Mesenchymal stem cell (in vitro differentiated cells and primary cell): Measurements from ENCODE around the gene IDH2.

Source experiments
- DNase-seq: peaks from one replicate; pipeline ENCODE4 v3.0.0-alpha.2; 2013
- H2AFZ ChIP-seq: one replicate; pipeline ENCODE4 v1.6.1; 2013; ENCODE audit warnings: low read depth, mild to moderate bottlenecking, control low read depth, inconsistent platforms, low read length, moderate library complexity
- H2AK5ac ChIP-seq: 2 replicates; pipeline ENCODE4 v1.6.1; 2013; ENCODE audit warnings: low read length, moderate library complexity, mild to moderate bottlenecking, inconsistent platforms; ENCODE audit not compliant: severe bottlenecking
- H2BK120ac ChIP-seq: one replicate; pipeline ENCODE4 v1.6.1; 2013; ENCODE audit warnings: low read depth, mild to moderate bottlenecking, inconsistent platforms, low read length, moderate library complexity
- H2BK12ac ChIP-seq, 2 experiments: one replicate each; pipeline ENCODE4 v1.6.1; 2013; ENCODE audit warnings: inconsistent platforms in 2 of 2, low read length in 2 of 2, mild to moderate bottlenecking in 2 of 2, moderate library complexity in 2 of 2, control low read depth in 1 of 2
- H2BK15ac ChIP-seq: one replicate; pipeline ENCODE4 v1.6.1; 2013; ENCODE audit warnings: mild to moderate bottlenecking, low read depth, inconsistent platforms; ENCODE audit not compliant: poor library complexity, severe bottlenecking
- H2BK5ac ChIP-seq: 2 replicates; pipeline ENCODE4 v1.6.1; 2013; ENCODE audit warnings: low read depth, mild to moderate bottlenecking, low read length, control low read depth, inconsistent platforms; ENCODE audit not compliant: poor library complexity, severe bottlenecking
- H3K14ac ChIP-seq, 2 experiments: one replicate each; pipeline ENCODE4 v1.6.1; 2013; ENCODE audit warnings: inconsistent platforms in 2 of 2, low read length in 2 of 2, control low read depth in 1 of 2, mild to moderate bottlenecking in 1 of 2, moderate library complexity in 1 of 2
- H3K18ac ChIP-seq, 2 experiments: one replicate each; pipeline ENCODE4 v1.6.1; 2013; ENCODE audit warnings: inconsistent platforms in 2 of 2, low read length in 2 of 2, control low read depth in 1 of 2, low read depth in 1 of 2, mild to moderate bottlenecking in 1 of 2
- H3K23ac ChIP-seq, 2 experiments: one replicate each; pipeline ENCODE4 v1.6.1; 2013; ENCODE audit warnings: inconsistent platforms in 2 of 2, low read length in 2 of 2, mild to moderate bottlenecking in 2 of 2, moderate library complexity in 2 of 2, control low read depth in 1 of 2
- H3K27ac ChIP-seq: 2 replicates; pipeline ENCODE4 v1.5.1; 2013; ENCODE audit warnings: mild to moderate bottlenecking, moderate library complexity, low read length, control low read depth, inconsistent platforms; ENCODE audit not compliant: poor library complexity, severe bottlenecking
- H3K27me3 ChIP-seq, 2 experiments: 2 replicates each; pipeline versions ENCODE4 v1.6.1 to v1.7.0; 2013; ENCODE audit warnings: low read length in 2 of 2, mild to moderate bottlenecking in 2 of 2, moderate library complexity in 2 of 2, control low read depth in 1 of 2, inconsistent platforms in 1 of 2; ENCODE audit not compliant: control insufficient read depth in 1 of 2, insufficient read depth in 1 of 2
- H3K36me3 ChIP-seq, 2 experiments: 2 replicates each; pipeline versions ENCODE4 v1.6.1 to v1.7.0; 2013; ENCODE audit warnings: low read length in 2 of 2, control low read depth in 1 of 2, inconsistent platforms in 1 of 2, low read depth in 1 of 2, mild to moderate bottlenecking in 1 of 2; ENCODE audit not compliant: insufficient read depth in 2 of 2, control insufficient read depth in 1 of 2
- H3K4ac ChIP-seq, 2 experiments: one replicate each; pipeline ENCODE4 v1.6.1; 2013; ENCODE audit warnings: inconsistent platforms in 2 of 2, low read length in 2 of 2, mild to moderate bottlenecking in 2 of 2, moderate library complexity in 2 of 2, control low read depth in 1 of 2, low read depth in 1 of 2
- H3K4me1 ChIP-seq: 2 replicates; pipeline ENCODE4 v1.6.1; 2013; ENCODE audit warnings: low read depth, low read length, control low read depth; ENCODE audit not compliant: control insufficient read depth, insufficient read depth
- H3K4me2 ChIP-seq: 2 replicates; pipeline ENCODE4 v1.6.1; 2013; ENCODE audit warnings: low read length, mild to moderate bottlenecking, inconsistent platforms; ENCODE audit not compliant: poor library complexity, severe bottlenecking
- H3K4me3 ChIP-seq, 2 experiments: 2 replicates each; pipeline versions ENCODE4 v1.5.1 to v1.7.0; 2013; ENCODE audit warnings: low read length in 2 of 2, mild to moderate bottlenecking in 2 of 2, control low read depth in 1 of 2, low read depth in 1 of 2; ENCODE audit not compliant: insufficient read depth in 1 of 2
- H3K79me1 ChIP-seq: replicated peaks from 2 replicates; pipeline ENCODE4 v1.6.1; 2013; ENCODE audit warnings: mild to moderate bottlenecking, control low read depth, low read length, inconsistent platforms; ENCODE audit not compliant: poor library complexity, severe bottlenecking
- H3K9ac ChIP-seq: 2 replicates; pipeline ENCODE4 v1.7.0; 2013; ENCODE audit warnings: mild to moderate bottlenecking, low read length, moderate library complexity
- H3K9me3 ChIP-seq: 2 replicates; pipeline ENCODE4 v1.7.0; 2013; ENCODE audit warnings: mild to moderate bottlenecking, low read length; ENCODE audit not compliant: control insufficient read depth
- H4K8ac ChIP-seq: one replicate; pipeline ENCODE4 v1.6.1; 2013; ENCODE audit warnings: inconsistent platforms, mild to moderate bottlenecking, low read length, moderate library complexity
- H4K91ac ChIP-seq: one replicate; pipeline ENCODE4 v1.6.1; 2013; ENCODE audit warnings: mild to moderate bottlenecking, low read length, inconsistent platforms
- WGBS: methylation state at CpG from one replicate; pipeline ENCODE4 v1.1.7; 2013; ENCODE audit warnings: mixed read lengths; 5-methylcytosine and 5-hydroxymethylcytosine counted together

IDH2 gene

DNA sequence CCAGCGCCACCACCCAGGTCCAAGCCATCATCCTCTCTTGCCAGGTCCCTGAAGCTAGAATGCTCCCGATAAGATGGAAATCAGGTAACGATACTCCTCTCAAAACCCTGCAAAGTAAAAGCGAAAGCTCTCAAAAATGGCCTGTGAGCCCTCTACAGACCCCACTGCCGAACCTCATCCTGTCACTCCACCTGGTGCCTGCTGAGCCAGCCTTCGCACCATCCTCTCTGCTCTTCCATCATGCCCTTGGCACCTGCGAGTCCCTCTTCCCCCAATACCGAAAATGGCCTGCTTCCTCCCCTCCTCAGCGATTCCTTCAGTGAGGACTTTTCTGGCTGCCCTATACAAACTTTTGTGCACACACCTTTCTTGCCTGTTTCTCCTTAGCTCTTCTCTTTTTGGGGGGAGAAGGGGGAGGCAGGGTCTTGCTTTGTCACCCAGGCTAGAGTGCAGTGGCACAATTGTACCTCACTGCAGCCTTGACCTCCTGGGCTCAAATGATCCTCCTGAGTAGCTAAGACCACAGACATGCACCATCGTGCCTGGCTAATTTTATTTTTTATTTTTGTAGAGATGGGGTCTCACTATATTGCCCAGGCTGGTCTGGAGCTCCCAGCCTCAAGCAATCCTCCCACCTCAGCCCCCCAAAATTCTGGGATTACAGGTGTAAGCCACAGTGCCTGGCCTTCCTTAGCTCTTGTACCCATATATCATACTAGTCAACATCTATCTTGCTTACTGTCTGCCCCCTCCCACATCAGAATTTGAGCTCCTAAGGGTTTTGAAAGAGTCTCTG lies 3.0 kb downstream of the IDH2 start:
- Histone ChIP-seq H3K14ac (no peak overlapping the region), H3K27me3 (peaks cover 0 to 4% of the 10 kb centered on the region in 2 experiments), H4K8ac (no peak overlapping the region), H2AK5ac (peak overlapping the region; percentile 24), H3K79me1 (peaks cover 11% of the 10 kb centered on the region), H3K9me3 (no peaks in the 10 kb centered on the region), H2BK120ac (no peak overlapping the region), H3K27ac (peak overlapping the region; percentile 85), H4K91ac (no peak overlapping the region), H3K4me3 (no peak overlapping the region), H3K4me1 (peaks cover 38% of the 10 kb centered on the region), H3K18ac (no peak overlapping the region), H3K4me2 (no peak overlapping the region), H3K9ac (no peak overlapping the region), H2AFZ (no peak overlapping the region), H2BK5ac (no peak overlapping the region), H2BK15ac (no peak overlapping the region), H2BK12ac (no peak overlapping the region), H3K36me3 (no peaks in the 10 kb centered on the region), H3K4ac (no peak overlapping the region), H3K23ac (no peak overlapping the region)
- no peak for DNase-seq
- WGBS, result 92% methylated on average over 9 of the region's 10 CpGs

DNA sequence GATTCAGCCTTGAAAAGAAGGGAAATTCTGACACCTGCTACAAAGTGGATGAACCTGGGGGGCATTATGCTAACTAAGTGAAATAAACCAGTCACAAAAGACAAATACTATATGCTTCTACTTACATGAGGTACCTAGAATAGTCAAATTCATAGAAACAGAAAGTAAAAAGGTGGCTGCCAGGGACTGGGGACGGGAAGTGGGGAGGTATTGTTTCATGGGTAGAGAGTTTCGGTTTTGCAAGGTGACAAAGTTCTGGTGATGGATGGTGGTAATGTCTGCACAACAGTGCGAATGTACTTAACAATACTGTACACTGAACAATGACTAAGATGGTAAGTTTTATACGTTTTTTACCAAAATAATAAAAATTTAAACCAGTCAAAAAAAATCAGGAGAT lies 4.8 kb downstream of the IDH2 start:
- H3K18ac ChIP-seq, result no peak overlapping the region
- no peak overlapping the region for H2AK5ac ChIP-seq
- no peak overlapping the region for H2BK5ac ChIP-seq
- no peak overlapping the region for H2BK12ac ChIP-seq
- H3K27ac ChIP-seq, result peak overlapping the region; percentile 79
- H3K9me3 ChIP-seq, result no peaks in the 10 kb centered on the region
- H4K91ac ChIP-seq, result no peak overlapping the region
- no peak overlapping the region for H2AFZ ChIP-seq
- no peak overlapping the region for H3K14ac ChIP-seq
- no peak overlapping the region for H4K8ac ChIP-seq
- no peak for DNase-seq
- H3K4me3 ChIP-seq, result peak overlapping the region in 1 of 2 experiments; percentile 50
- WGBS, result 100% methylated on average over 2 of the region's 4 CpGs
- H3K4ac ChIP-seq, result no peak overlapping the region
- peaks cover 43% of the 10 kb centered on the region for H3K4me1 ChIP-seq
- H3K36me3 ChIP-seq, result no peaks in the 10 kb centered on the region
- no peak overlapping the region for H2BK120ac ChIP-seq
- H3K4me2 ChIP-seq, result no peak overlapping the region
- H2BK15ac ChIP-seq, result no peak overlapping the region
- peak overlapping the region; percentile 63 for H3K9ac ChIP-seq
- H3K27me3 ChIP-seq, result no peaks in the 10 kb centered on the region
- peaks cover 18% of the 10 kb centered on the region for H3K79me1 ChIP-seq
- H3K23ac ChIP-seq, result no peak overlapping the region

DNA sequence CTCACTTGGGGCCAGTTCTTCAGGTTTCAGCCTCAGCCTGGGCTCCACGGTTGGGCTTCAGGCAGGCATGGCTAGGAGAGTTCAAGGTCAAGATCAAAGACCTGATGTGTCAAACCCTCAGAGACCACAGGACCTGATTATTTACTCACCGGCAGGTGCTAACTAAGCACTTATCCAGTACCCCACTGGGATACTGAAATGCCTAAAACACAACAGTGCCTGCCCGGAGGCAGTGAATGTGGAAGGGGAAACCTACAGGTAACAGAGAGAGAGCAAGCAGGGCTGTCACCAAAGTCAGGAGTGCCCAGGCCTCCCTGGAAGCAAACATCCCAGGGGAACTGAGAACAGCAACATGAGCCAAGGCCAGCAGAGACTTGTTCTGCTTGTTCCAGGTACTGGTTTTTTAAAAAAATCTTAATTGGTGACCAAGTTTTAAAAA lies 6.7 kb downstream of the IDH2 start:
- no peak overlapping the region for H3K14ac ChIP-seq
- H2BK12ac ChIP-seq, result no peak overlapping the region
- H3K18ac ChIP-seq, result no peak overlapping the region
- no peak overlapping the region for H2BK15ac ChIP-seq
- H2BK5ac ChIP-seq, result no peak overlapping the region
- H3K23ac ChIP-seq, result no peak overlapping the region
- peaks cover 38% of the 10 kb centered on the region for H3K4me1 ChIP-seq
- no peak overlapping the region for H2BK120ac ChIP-seq
- H3K4me3 ChIP-seq, result no peak overlapping the region
- H3K36me3 ChIP-seq, result peaks cover 0 to 13% of the 10 kb centered on the region in 2 experiments
- no peak overlapping the region for H2AK5ac ChIP-seq
- no peak overlapping the region for H4K91ac ChIP-seq
- H3K27me3 ChIP-seq, result no peaks in the 10 kb centered on the region
- no peak overlapping the region for H3K4me2 ChIP-seq
- H3K9ac ChIP-seq, result no peak overlapping the region
- H3K9me3 ChIP-seq, result no peaks in the 10 kb centered on the region
- H3K4ac ChIP-seq, result no peak overlapping the region
- no peak overlapping the region for H2AFZ ChIP-seq
- WGBS, result 43% methylated on average over 2 of the region's 3 CpGs
- H4K8ac ChIP-seq, result no peak overlapping the region
- no peak for DNase-seq
- H3K27ac ChIP-seq, result no peak overlapping the region
- peaks cover 30% of the 10 kb centered on the region for H3K79me1 ChIP-seq

DNA sequence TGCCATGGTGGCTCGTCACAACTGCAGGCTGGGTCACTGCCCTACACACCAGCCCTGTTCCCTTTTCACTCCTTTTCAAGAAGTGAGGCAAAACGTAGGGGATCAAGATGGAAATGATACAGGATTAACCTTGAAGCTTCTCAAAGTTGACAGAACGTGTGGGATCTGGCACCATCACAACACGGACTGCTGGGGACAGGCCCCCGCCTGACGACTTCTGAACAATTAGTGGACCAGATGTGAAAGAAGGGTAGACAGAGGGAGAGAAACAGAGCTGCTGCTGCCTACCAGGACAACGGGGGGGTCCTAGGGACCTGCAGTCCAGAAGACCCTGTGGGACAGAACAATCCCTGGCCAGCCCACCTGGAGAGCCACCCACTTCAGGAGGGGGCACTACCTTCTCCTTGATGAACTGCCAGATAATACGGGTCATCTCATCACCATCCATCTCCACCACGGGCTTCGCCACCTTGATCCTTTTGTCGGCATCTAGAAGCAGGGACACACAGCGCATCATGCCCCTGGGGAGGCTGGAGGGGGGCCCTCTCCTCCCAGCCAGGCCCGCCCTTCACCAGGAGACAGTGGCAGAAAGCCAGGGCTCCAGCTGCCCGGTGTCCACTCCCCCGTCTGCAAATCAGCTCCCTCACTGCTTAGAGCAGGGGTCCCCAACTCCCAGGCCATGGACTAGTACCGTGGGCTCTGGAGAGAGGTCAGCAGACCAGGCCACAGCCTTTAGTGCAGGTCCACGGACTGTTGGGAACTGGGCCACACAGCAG lies 10.9 kb downstream of the IDH2 start:
- Histone ChIP-seq H3K27ac (no peak overlapping the region), H2BK120ac (no peak overlapping the region), H3K27me3 (no peaks in the 10 kb centered on the region), H3K9ac (no peak overlapping the region), H2BK12ac (no peak overlapping the region), H3K23ac (no peak overlapping the region), H3K14ac (no peak overlapping the region), H3K36me3 (peaks cover 16 to 49% of the 10 kb centered on the region in 2 experiments), H4K8ac (no peak overlapping the region), H3K4me3 (peak overlapping the region in 1 of 2 experiments; percentile 30), H3K4ac (no peak overlapping the region), H3K4me2 (no peak overlapping the region), H3K4me1 (peaks cover 16% of the 10 kb centered on the region), H2AFZ (no peak overlapping the region), H4K91ac (no peak overlapping the region), H3K18ac (no peak overlapping the region), H2BK5ac (no peak overlapping the region), H3K79me1 (peaks cover 48% of the 10 kb centered on the region), H3K9me3 (no peaks in the 10 kb centered on the region), H2AK5ac (no peak overlapping the region), H2BK15ac (no peak overlapping the region)
- 94% methylated on average over 17 of the region's 17 CpGs for WGBS
- DNase-seq, result no peak
